HCT116 (cell line): ENCODE results near the gene FRMD3. TPM values are rescaled to one million over a fixed set of nuclear protein-coding genes. Genes with fewer than 3 reads are reported as not detected.

Experiments
- total RNA-seq: library from RNA; stranded (reverse); gene quantifications from one replicate; pipeline ENCODE4 v1.2.1, GENCODE V29; 2021; ENCODE audit not compliant: unreplicated experiment

Gene FRMD3
- total RNA-seq, 1 experiment from 2014 or later = 0.89 TPM

Other genes starting within 250 kb of the FRMD3 start
- gene IDNK, start 84.7 kb upstream of the FRMD3 start, total RNA-seq = 3.3 TPM
- gene UBQLN1, start 169.6 kb upstream of the FRMD3 start, total RNA-seq = 128 TPM